ENCODE measurements around the gene WDR11. TPM values are rescaled to one million over a fixed set of nuclear protein-coding genes. Genes with fewer than 3 reads are reported as not detected.
A peak's percentile ranks its signal among the peaks of the same experiment; 100 is the strongest.

Gene WDR11
- total RNA-seq = 10 to 100 TPM; 47.8 to 47.9 TPM
- 10 to 100 TPM; 64.2 to 89.7 (median 80.9) TPM for polyA plus RNA-seq (ENCODE audit: insufficient read length in 6 of 6)
- long read RNA-seq, donor 1, transcript WDR11-210 (1 exons, 2,229 nt) = major isoform, 24 of 32 reads
- long read RNA-seq, donor 1, partial matches to known transcripts = 8 of 32 reads
- long read RNA-seq, donor 1, other reads (novel, unspliced or antisense) = 0 of 32 reads
- long read RNA-seq, donor 2, full-length matches to known transcripts = 35 of 35 reads
- long read RNA-seq, donor 2, partial matches to known transcripts = 0 of 35 reads
- long read RNA-seq, donor 2, other reads (novel, unspliced or antisense) = 0 of 35 reads
- long read RNA-seq, donor 3, full-length matches to known transcripts = 17 of 17 reads
- long read RNA-seq, donor 3, partial matches to known transcripts = 0 of 17 reads
- long read RNA-seq, donor 3, other reads (novel, unspliced or antisense) = 0 of 17 reads
- long read RNA-seq, donor 4, partial matches to known transcripts = 2 of 2 reads
- long read RNA-seq, donor 4, other reads (novel, unspliced or antisense) = 0 of 2 reads
- long read RNA-seq, donor 5, full-length matches to known transcripts = 18 of 18 reads
- long read RNA-seq, donor 5, partial matches to known transcripts = 0 of 18 reads
- long read RNA-seq, donor 5, other reads (novel, unspliced or antisense) = 0 of 18 reads
- long read RNA-seq, donor 6, full-length matches to known transcripts = 12 of 12 reads
- long read RNA-seq, donor 6, partial matches to known transcripts = 0 of 12 reads
- long read RNA-seq, donor 6, other reads (novel, unspliced or antisense) = 0 of 12 reads
- long read RNA-seq, donor 7, full-length matches to known transcripts = 5 of 10 reads
- long read RNA-seq, donor 7, partial matches to known transcripts = 5 of 10 reads
- long read RNA-seq, donor 7, other reads (novel, unspliced or antisense) = 0 of 10 reads
- long read RNA-seq, donor 8, full-length matches to known transcripts = 18 of 18 reads
- long read RNA-seq, donor 8, partial matches to known transcripts = 0 of 18 reads
- long read RNA-seq, donor 8, other reads (novel, unspliced or antisense) = 0 of 18 reads
- long read RNA-seq, donor 9 = 0 reads
- long read RNA-seq, donor 10, partial matches to known transcripts = 3 of 3 reads
- long read RNA-seq, donor 10, other reads (novel, unspliced or antisense) = 0 of 3 reads
- long read RNA-seq, donor 11, full-length matches to known transcripts = 21 of 32 reads
- long read RNA-seq, donor 11, partial matches to known transcripts = 11 of 32 reads
- long read RNA-seq, donor 11, other reads (novel, unspliced or antisense) = 0 of 32 reads
- long read RNA-seq, donor 12, full-length matches to known transcripts = 14 of 14 reads
- long read RNA-seq, donor 12, partial matches to known transcripts = 0 of 14 reads
- long read RNA-seq, donor 12, other reads (novel, unspliced or antisense) = 0 of 14 reads

GRCh38 chr10:120850911-120851865 lies at the start of gene WDR11:
TSS of gene WDR11 (plus strand) at chr10:120851362. CDS start at chr10:120851421, 59 bp downstream.
- DNase-seq (peak; percentile 82 to 96 (median 90)), ATAC-seq (peak; percentile 100)
- Histone ChIP-seq H3K27me3 (no peaks in the 10 kb centered on the region), H3K9me3 (no peaks in the 10 kb centered on the region), H3K4me3 (peak within 1 kb of the TSS; percentile 59 to 75), H3K27ac (peak within 1 kb of the TSS; percentile 78 to 85), H3K36me3 (peaks cover 0 to 24% of the 10 kb centered on the region in 2 donors), H3K4me1 (peaks cover 17 to 40% of the 10 kb centered on the region in 2 donors)
- intact Hi-C loops (cut with DNase I) = no loop called here
- no peak for TF ChIP-seq CTCF (IDR thresholded peaks at IDR 0.05)

GRCh38 chr10:120802935-120803334 lies 48.2 kb upstream of the WDR11 start:
- no peaks in the 10 kb centered on the region for H3K27me3 ChIP-seq
- no peak overlapping the region for H3K4me3 ChIP-seq
- H3K4me1 ChIP-seq = peaks cover 0 to 5% of the 10 kb centered on the region in 2 donors
- TF ChIP-seq CTCF (IDR thresholded peaks at IDR 0.05) = no peak
- no peak for ATAC-seq
- no peaks in the 10 kb centered on the region for H3K36me3 ChIP-seq
- H3K9me3 ChIP-seq = no peaks in the 10 kb centered on the region
- intact Hi-C loops (cut with DNase I) = no loop called here
- H3K27ac ChIP-seq = no peak overlapping the region
- DNase-seq = no peak

GRCh38 chr10:120803972-120804371 lies 47.2 kb upstream of the WDR11 start:
- no peaks in the 10 kb centered on the region for H3K9me3 ChIP-seq
- no peaks in the 10 kb centered on the region for H3K27me3 ChIP-seq
- no peaks in the 10 kb centered on the region for H3K36me3 ChIP-seq
- intact Hi-C loops (cut with DNase I) = no loop called here
- TF ChIP-seq CTCF (IDR thresholded peaks at IDR 0.05) = no peak
- ATAC-seq = no peak
- H3K4me1 ChIP-seq = peaks cover 0 to 5% of the 10 kb centered on the region in 2 donors
- no peak for DNase-seq
- no peak overlapping the region for H3K4me3 ChIP-seq
- no peak overlapping the region for H3K27ac ChIP-seq

- H3K4me3 ChIP-seq = no peak overlapping the region
- H3K27ac ChIP-seq = no peak overlapping the region
- intact Hi-C loops (cut with DNase I) = no loop called here
- H3K27me3 ChIP-seq = no peaks in the 10 kb centered on the region
- no peaks in the 10 kb centered on the region for H3K9me3 ChIP-seq
- peaks cover 0 to 5% of the 10 kb centered on the region in 2 donors for H3K4me1 ChIP-seq
- ATAC-seq = no peak
- no peaks in the 10 kb centered on the region for H3K36me3 ChIP-seq
- DNase-seq = no peak
- no peak for TF ChIP-seq CTCF (IDR thresholded peaks at IDR 0.05)
These were observed 45.9 kb upstream of the WDR11 start for GRCh38 chr10:120805014-120805812.

All from left lung (tissue), 14 donors.